ENCODE data around the gene INO80E. TPM values are rescaled to one million over a fixed set of nuclear protein-coding genes. Genes with fewer than 3 reads are reported as not detected.

INO80E gene
- total RNA-seq, 1 experiment from 2014 or later = 87.8 TPM

Other genes with a start within 250 kb of the INO80E start
- gene ZG16, start 218.0 kb upstream of the INO80E start, total RNA-seq (2014; rRNA removed; shearing (Covaris generic)) = not detected in 2 replicates
- 80.3 and 87.9 TPM in 2 replicates for gene KIF22, start 205.5 kb upstream of the INO80E start, total RNA-seq (2014; rRNA removed; shearing (Covaris generic))
- gene MAZ, start 189.7 kb upstream of the INO80E start, total RNA-seq (2014; rRNA removed; shearing (Covaris generic)) = 206 and 220 TPM in 2 replicates
- 0.20 and 0.22 TPM in 2 replicates for gene PRRT2, start 184.0 kb upstream of the INO80E start, total RNA-seq (2014; rRNA removed; shearing (Covaris generic))
- gene PAGR1, start 180.1 kb upstream of the INO80E start, total RNA-seq (2014; rRNA removed; shearing (Covaris generic)) = 23.3 and 25.8 TPM in 2 replicates
- 32.9 and 35.9 TPM in 2 replicates for gene MVP, start 175.8 kb upstream of the INO80E start, total RNA-seq (2014; rRNA removed; shearing (Covaris generic))
- 65.5 and 69.3 TPM in 2 replicates for gene CDIPT, start 133.0 kb upstream of the INO80E start, total RNA-seq (2014; rRNA removed; shearing (Covaris generic))
- 14.7 and 18.7 TPM in 2 replicates for gene SEZ6L2, start 96.7 kb upstream of the INO80E start, total RNA-seq (2014; rRNA removed; shearing (Covaris generic))
- gene ASPHD1, start 95.8 kb upstream of the INO80E start, total RNA-seq (2014; rRNA removed; shearing (Covaris generic)) = 8.5 and 11.6 TPM in 2 replicates
- 20.1 and 24.0 TPM in 2 replicates for gene KCTD13, start 70.0 kb upstream of the INO80E start, total RNA-seq (2014; rRNA removed; shearing (Covaris generic))
- gene TMEM219, start 34.2 kb upstream of the INO80E start, total RNA-seq (2014; rRNA removed; shearing (Covaris generic)) = 67.8 and 68.5 TPM in 2 replicates
- 20.4 and 22.0 TPM in 2 replicates for gene TAOK2, start 22.4 kb upstream of the INO80E start, total RNA-seq (2014; rRNA removed; shearing (Covaris generic))
- 12.2 and 15.0 TPM in 2 replicates for gene HIRIP3, start 624 bp upstream of the INO80E start, total RNA-seq (2014; rRNA removed; shearing (Covaris generic))
- gene DOC2A, start 14.8 kb downstream of the INO80E start, total RNA-seq (2014; rRNA removed; shearing (Covaris generic)) = 0.61 and 1.1 TPM in 2 replicates
- gene C16orf92, start 27.0 kb downstream of the INO80E start, total RNA-seq (2014; rRNA removed; shearing (Covaris generic)) = not detected in 2 replicates
- gene TLCD3B, start 35.0 kb downstream of the INO80E start, total RNA-seq (2014; rRNA removed; shearing (Covaris generic)) = 0.07 TPM in 1 of 2 replicates, not detected in the other
- gene ALDOA, start 69.5 kb downstream of the INO80E start, total RNA-seq (2014; rRNA removed; shearing (Covaris generic)) = 1,739 and 2,065 TPM in 2 replicates
- 72.1 and 81.6 TPM in 2 replicates for gene PPP4C, start 79.8 kb downstream of the INO80E start, total RNA-seq (2014; rRNA removed; shearing (Covaris generic))
- 0.30 and 0.38 TPM in 2 replicates for gene TBX6, start 95.7 kb downstream of the INO80E start, total RNA-seq (2014; rRNA removed; shearing (Covaris generic))
- gene YPEL3, start 100.0 kb downstream of the INO80E start, total RNA-seq (2014; rRNA removed; shearing (Covaris generic)) = 4.9 and 8.0 TPM in 2 replicates
- gene GDPD3, start 117.3 kb downstream of the INO80E start, total RNA-seq (2014; rRNA removed; shearing (Covaris generic)) = 0.67 and 0.89 TPM in 2 replicates
- 16.9 and 22.3 TPM in 2 replicates for gene MAPK3, start 127.0 kb downstream of the INO80E start, total RNA-seq (2014; rRNA removed; shearing (Covaris generic))
- 0.64 TPM in 1 of 2 replicates, not detected in the other for gene CORO1A, start 187.4 kb downstream of the INO80E start, total RNA-seq (2014; rRNA removed; shearing (Covaris generic))
- gene BOLA2B, start 197.4 kb downstream of the INO80E start, total RNA-seq (2014; rRNA removed; shearing (Covaris generic)) = 60.8 and 85.7 TPM in 2 replicates
- gene SLX1A, start 197.6 kb downstream of the INO80E start, total RNA-seq (2014; rRNA removed; shearing (Covaris generic)) = 31.4 and 35.7 TPM in 2 replicates
- 2.8 and 4.4 TPM in 2 replicates for gene SULT1A3, start 203.0 kb downstream of the INO80E start, total RNA-seq (2014; rRNA removed; shearing (Covaris generic))